Measurements from ENCODE around the gene C22orf39. TPM values are rescaled to one million over a fixed set of nuclear protein-coding genes. Genes with fewer than 3 reads are reported as not detected.
"Not testable (repeated sequence)": the region's sequence is repeated elsewhere in the genome, so short reads cannot be mapped to it uniquely, and the experiment has no call there.

The C22orf39 gene
- total and polyA plus RNA-seq, 12 donors, result 27.0 to 72.5 (median 44.4) TPM

DNA sequence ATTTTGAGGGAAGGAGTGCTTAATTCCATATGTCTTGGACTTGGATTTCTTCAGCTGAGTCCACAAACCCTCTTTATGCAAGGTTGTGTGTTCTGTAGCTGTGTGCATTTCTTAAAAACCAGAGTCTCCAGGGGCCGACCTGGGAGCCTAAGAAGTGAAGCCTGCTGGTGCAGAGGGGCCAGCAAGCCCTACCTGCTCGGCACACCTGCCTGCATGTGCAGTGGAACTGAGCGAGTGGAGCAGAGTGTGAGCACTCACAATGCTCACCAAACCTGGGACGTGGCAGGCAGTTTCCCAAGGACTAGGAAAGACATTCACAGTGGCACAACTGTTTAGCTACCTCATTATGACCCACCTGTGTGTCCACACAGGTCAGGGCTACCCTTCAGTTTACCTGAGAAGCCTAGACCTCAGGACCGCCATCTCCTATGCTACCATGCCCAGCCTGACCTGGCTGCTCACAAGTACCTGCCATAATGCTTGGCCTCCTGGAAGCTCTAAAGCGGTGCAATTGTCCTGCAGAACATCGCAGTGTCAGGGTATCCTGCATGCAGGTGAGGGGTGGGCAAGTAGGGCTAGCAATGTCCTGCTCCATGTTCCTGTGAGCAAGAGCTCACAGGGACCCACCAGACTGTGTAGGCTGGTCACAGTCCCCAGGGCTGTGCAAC is 3.8 kb downstream of the C22orf39 start:
- H3K27me3 ChIP-seq, result no peaks in the 10 kb centered on the region
- 74 to 89% (median 78%) methylated on average over 6 to 7 of the region's 7 CpGs for WGBS, 4 donors
- H3K27ac ChIP-seq, result no peak overlapping the region
- peaks cover 0 to 16% of the 10 kb centered on the region in 2 donors for H3K36me3 ChIP-seq (replicated peaks in 1 of 2)
- H3K4me1 ChIP-seq (replicated peaks in 1 of 2), result peaks cover 14 to 27% of the 10 kb centered on the region in 2 donors
- no peak for DNase-seq
- no peaks in the 10 kb centered on the region for H3K9me3 ChIP-seq (replicated peaks in 1 of 3)
- no peak overlapping the region for H3K4me3 ChIP-seq
- intact Hi-C loops (cut with DNase I), result no loop called here
- TF ChIP-seq, protein P1, sequence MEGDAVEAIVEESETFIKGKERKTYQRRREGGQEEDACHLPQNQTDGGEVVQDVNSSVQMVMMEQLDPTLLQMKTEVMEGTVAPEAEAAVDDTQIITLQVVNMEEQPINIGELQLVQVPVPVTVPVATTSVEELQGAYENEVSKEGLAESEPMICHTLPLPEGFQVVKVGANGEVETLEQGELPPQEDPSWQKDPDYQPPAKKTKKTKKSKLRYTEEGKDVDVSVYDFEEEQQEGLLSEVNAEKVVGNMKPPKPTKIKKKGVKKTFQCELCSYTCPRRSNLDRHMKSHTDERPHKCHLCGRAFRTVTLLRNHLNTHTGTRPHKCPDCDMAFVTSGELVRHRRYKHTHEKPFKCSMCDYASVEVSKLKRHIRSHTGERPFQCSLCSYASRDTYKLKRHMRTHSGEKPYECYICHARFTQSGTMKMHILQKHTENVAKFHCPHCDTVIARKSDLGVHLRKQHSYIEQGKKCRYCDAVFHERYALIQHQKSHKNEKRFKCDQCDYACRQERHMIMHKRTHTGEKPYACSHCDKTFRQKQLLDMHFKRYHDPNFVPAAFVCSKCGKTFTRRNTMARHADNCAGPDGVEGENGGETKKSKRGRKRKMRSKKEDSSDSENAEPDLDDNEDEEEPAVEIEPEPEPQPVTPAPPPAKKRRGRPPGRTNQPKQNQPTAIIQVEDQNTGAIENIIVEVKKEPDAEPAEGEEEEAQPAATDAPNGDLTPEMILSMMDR (IDR thresholded peaks at IDR 0.05), result no peak
- no peak for TF ChIP-seq POLR2A (IDR thresholded peaks at IDR 0.05)

DNA sequence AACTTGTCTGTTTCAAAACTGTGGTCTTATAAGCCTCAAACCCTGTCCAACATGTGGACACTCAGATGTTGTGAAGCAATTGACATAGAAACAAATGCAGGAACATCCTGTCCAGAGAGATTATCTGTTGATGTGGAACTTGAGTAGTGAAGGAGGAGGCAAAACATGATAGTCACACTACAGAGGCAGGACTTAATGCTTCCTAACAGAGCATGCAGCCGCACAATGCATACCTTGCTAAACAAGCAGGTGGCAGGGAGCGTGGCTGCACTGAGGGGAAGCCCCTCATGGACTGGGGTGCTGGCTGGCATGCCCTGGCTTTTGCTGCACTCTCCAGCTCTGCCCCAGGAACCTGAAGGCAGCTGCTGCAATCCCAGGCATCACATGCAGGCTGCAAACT is 5.3 kb downstream of the C22orf39 start:
- no peak overlapping the region for H3K4me3 ChIP-seq
- H3K27ac ChIP-seq, result no peak overlapping the region
- peaks cover 0 to 17% of the 10 kb centered on the region in 2 donors for H3K36me3 ChIP-seq (replicated peaks in 1 of 2)
- H3K4me1 ChIP-seq (replicated peaks in 1 of 2), result peaks cover 7 to 19% of the 10 kb centered on the region in 2 donors
- intact Hi-C loops (cut with DNase I), result no loop called here
- no peaks in the 10 kb centered on the region for H3K27me3 ChIP-seq
- no peaks in the 10 kb centered on the region for H3K9me3 ChIP-seq (replicated peaks in 1 of 3)
- TF ChIP-seq POLR2A (IDR thresholded peaks at IDR 0.05), result no peak
- TF ChIP-seq, protein P1 (IDR thresholded peaks at IDR 0.05), result no peak
- 83 to 95% (median 89%) methylated on average over 1 to 2 of the region's 2 CpGs for WGBS, 4 donors
- no peak for DNase-seq

DNA sequence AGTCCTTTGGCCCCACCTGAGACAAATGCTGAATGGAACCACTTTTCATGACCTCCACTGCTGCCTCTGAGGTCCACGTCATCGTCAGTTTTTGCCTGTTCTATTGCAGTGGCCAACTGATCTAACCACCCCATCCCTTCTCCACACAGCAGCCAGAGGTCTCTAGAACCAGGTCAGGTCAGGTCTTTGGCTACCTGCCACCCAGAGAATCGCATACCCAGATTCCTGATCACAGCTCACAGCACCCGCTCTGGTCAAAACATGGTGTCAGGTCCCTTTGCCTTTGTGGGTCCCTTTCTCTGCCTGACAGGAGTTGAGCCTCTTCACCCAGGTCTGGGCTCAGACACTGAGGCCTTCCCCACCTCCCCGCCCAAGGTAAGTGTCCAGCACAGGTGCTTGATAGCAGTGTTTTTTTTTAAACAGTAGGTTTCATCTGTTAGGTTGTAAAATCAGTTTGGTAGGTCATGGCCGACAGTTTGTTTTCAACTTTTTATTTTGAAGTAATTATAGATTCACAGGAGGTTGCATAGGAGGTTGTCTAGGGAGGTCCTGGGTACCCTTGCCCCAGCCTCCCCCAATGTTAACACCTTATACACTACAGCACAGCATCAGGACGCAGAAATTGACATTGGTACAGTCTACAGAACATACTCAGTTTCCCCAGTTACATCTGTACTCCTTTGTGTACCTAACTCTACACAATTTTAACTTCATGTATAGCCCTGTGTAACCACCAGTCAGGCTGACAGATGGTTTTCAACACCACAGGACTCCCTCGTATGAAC is 6.9 kb downstream of the C22orf39 start:
- 66 to 83% (median 78%) methylated on average over 8 of the region's 8 CpGs for WGBS, 4 donors
- peaks cover 0 to 31% of the 10 kb centered on the region in 2 donors for H3K36me3 ChIP-seq (replicated peaks in 1 of 2)
- intact Hi-C loops (cut with DNase I), result no loop called here

DNA sequence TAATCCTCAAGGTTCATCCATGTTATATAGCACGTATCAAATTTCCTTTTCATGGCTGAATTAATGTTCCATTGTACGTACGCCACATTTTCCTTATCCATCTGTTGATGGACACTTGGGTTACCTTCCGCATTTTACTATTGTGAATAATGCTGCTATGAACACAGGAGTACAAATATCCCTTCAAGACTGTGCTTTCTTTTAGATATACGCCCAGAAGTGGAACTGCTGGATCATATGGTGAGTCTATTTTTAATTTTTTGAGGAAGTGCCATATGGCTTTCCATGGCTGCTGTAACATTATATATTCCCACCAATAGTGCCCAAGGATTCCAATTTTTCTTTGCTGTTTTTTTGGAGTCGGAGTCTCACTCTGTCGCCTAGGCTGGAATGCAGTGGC is 9.2 kb downstream of the C22orf39 start:
- no peak for TF ChIP-seq POLR2A (IDR thresholded peaks at IDR 0.05)
- TF ChIP-seq, protein P1 (IDR thresholded peaks at IDR 0.05), result no peak
- Histone ChIP-seq H3K36me3 (replicated peaks in 1 of 2) (peaks cover 0 to 28% of the 10 kb centered on the region in 2 donors), H3K4me3 (no peak overlapping the region), H3K27me3 (no peaks in the 10 kb centered on the region), H3K9me3 (replicated peaks in 1 of 3) (no peaks in the 10 kb centered on the region), H3K4me1 (replicated peaks in 1 of 2) (peaks cover under 1 to 5% of the 10 kb centered on the region in 2 donors), H3K27ac (no peak overlapping the region)
- 85 to 92% (median 87%) methylated on average over 7 of the region's 7 CpGs for WGBS, 4 donors
- DNase-seq, result no peak
- intact Hi-C loops (cut with DNase I), result no loop called here

More for the DNA sequence above, 6.9 kb downstream of the C22orf39 start:
- Histone ChIP-seq H3K27me3 (no peaks in the 10 kb centered on the region), H3K9me3 (replicated peaks in 1 of 3) (no peaks in the 10 kb centered on the region), H3K27ac (no peak overlapping the region), H3K4me1 (replicated peaks in 1 of 2) (peaks cover 0 to 6% of the 10 kb centered on the region in 2 donors), H3K4me3 (no peak overlapping the region)
- DNase-seq, result peak in 6 of 7 donors; percentile 29 to 74 (median 55)
- TF ChIP-seq, protein P1 (IDR thresholded peaks at IDR 0.05), result no peak
- no peak for TF ChIP-seq POLR2A (IDR thresholded peaks at IDR 0.05)

DNA sequence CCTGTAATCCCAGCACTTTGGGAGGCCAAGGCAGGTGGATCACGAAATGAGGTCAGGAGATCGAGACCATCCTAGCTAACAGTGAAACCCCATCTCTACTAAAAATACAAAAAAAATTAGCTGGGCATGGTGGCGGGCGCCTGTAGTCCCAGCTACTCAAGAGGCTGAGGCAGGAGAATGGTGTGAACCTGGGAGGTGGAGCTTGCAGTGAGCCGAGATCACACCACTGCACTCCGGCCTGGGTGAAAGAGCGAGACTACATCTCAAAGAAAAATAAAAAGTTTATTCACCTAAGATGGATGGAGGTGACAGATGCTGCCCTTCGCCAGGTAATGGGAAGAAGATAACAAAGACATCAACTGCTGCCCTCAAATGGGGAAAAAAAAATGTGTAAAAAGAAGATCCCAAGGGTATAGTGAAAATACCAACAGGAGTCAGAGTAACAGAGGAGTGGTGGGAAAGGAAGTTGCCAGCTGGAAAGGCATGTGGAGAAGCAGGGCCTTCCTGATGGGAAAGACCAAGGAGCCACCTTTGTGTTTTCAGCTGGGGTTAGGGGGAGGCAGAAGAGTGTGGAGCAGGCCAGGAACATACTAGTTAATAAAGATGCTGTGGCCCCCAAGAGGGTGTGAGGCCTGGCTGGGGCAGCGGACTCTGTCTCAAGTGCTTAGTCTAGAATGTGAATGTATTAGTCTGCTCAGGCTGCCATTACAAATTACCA is 10.9 kb downstream of the C22orf39 start:
- DNase-seq; H3K4me3 ChIP-seq; H3K9me3 ChIP-seq (replicated peaks in 1 of 3); H3K27ac ChIP-seq; H3K27me3 ChIP-seq; intact Hi-C loops (cut with DNase I): not testable (repeated sequence)
- WGBS, 4 donors, result 90 to 94% (median 93%) methylated on average over 9 of the region's 9 CpGs
- H3K36me3 ChIP-seq (replicated peaks in 1 of 2), result peaks cover 0 to 26% of the 10 kb centered on the region in 2 donors
- peaks cover 6 to 12% of the 10 kb centered on the region in 2 donors for H3K4me1 ChIP-seq (replicated peaks in 1 of 2)
